Testis (tissue), 3 donors: Measurements from ENCODE around the gene EDNRB. TPM values are rescaled to one million over a fixed set of nuclear protein-coding genes. Genes with fewer than 3 reads are reported as not detected.

Source experiments
- DNase-seq: peaks from one replicate; pipeline ENCODE4 v3.0.0-alpha.2; 2019
- H3K27ac ChIP-seq, 2 donors: fragments of 200-600 bp; sonication (generic); one replicate each; pipeline ENCODE4 v1.5.1; 2019
- H3K27me3 ChIP-seq: fragments of 200-600 bp; sonication (generic); one replicate; pipeline ENCODE4 v1.5.1; 2019
- H3K36me3 ChIP-seq: fragments of 200-600 bp; sonication (generic); one replicate; pipeline ENCODE4 v1.5.1; 2017; ENCODE audit warnings: low read depth; ENCODE audit errors: missing control alignments
- H3K4me1 ChIP-seq: fragments of 200-600 bp; sonication (generic); one replicate; pipeline ENCODE4 v1.5.1; 2019
- H3K4me3 ChIP-seq, 2 donors: fragments of 200-600 bp; sonication (generic); one replicate each; pipeline ENCODE4 v1.5.1; 2017 to 2019
- H3K9me3 ChIP-seq: fragments of 200-600 bp; sonication (generic); one replicate; pipeline ENCODE4 v1.5.1; 2017
- POLR2A ChIP-seq: fragments of 450-650 bp; IDR thresholded peaks from one replicate; pipeline ENCODE4 v1.6.1; 2017; ENCODE audit warnings: antibody characterized with exemption, mild to moderate bottlenecking, moderate library complexity
- WGBS, 2 donors: methylation state at CpG; one replicate each; pipeline ENCODE4 v1.1.5; 2018; 5-methylcytosine and 5-hydroxymethylcytosine counted together
- intact Hi-C: fragments of 100-400 bp; cut with DNase I; formaldehyde crosslinking; loops from one replicate; pipeline ENCODE4 v1.15.1; 2023; ENCODE audit warnings: low total_unique reads
- polyA plus RNA-seq: library from polyadenylated mRNA; stranded (reverse); fragments of 350-450 nt; fragmentation: Illumina TruSeq; extraction: RNeasy Lipid Tissue Mini Kit (QIAGEN cat#74804); gene quantifications from one replicate; pipeline ENCODE4 v1.2.3, GENCODE V29; 2014; ENCODE audit warnings: low read depth, low replicate concordance; ENCODE audit not compliant: insufficient read depth
- total RNA-seq, 2 donors: library from RNA; depleted of rRNA; stranded (reverse); fragments of >200 nt; gene quantifications; one replicate each; pipeline ENCODE4 v1.2.3, GENCODE V29; 2016
- TF ChIP-seq, protein P1 (sequence below), 3 experiments: fragments of 450-650 bp in 2 of 3; fragments of 200-600 bp in 1 of 3; sonication (generic) in 1 of 3; IDR thresholded peaks; one replicate each; pipeline ENCODE4 v1.5.1; 2016 to 2019; ENCODE audit warnings: antibody characterized with exemption in 3 of 3, mild to moderate bottlenecking in 2 of 3, moderate library complexity in 1 of 3

The EDNRB gene
- total and polyA plus RNA-seq, 3 donors from 2014 or later = 3.5 to 5.9 (median 4.6) TPM

- Histone ChIP-seq H3K27me3 (no peaks in the 10 kb centered on the region), H3K36me3 (no peaks in the 10 kb centered on the region), H3K4me1 (no peaks in the 10 kb centered on the region), H3K9me3 (no peaks in the 10 kb centered on the region), H3K27ac (no peak overlapping the region), H3K4me3 (no peak overlapping the region)
- intact Hi-C loops = no loop called here
- 79 to 92% methylated on average over 1 of the region's 1 CpG for WGBS, 2 donors
- no peak for DNase-seq
- TF ChIP-seq POLR2A = no peak
- TF ChIP-seq, protein P1, sequence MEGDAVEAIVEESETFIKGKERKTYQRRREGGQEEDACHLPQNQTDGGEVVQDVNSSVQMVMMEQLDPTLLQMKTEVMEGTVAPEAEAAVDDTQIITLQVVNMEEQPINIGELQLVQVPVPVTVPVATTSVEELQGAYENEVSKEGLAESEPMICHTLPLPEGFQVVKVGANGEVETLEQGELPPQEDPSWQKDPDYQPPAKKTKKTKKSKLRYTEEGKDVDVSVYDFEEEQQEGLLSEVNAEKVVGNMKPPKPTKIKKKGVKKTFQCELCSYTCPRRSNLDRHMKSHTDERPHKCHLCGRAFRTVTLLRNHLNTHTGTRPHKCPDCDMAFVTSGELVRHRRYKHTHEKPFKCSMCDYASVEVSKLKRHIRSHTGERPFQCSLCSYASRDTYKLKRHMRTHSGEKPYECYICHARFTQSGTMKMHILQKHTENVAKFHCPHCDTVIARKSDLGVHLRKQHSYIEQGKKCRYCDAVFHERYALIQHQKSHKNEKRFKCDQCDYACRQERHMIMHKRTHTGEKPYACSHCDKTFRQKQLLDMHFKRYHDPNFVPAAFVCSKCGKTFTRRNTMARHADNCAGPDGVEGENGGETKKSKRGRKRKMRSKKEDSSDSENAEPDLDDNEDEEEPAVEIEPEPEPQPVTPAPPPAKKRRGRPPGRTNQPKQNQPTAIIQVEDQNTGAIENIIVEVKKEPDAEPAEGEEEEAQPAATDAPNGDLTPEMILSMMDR (IDR thresholded peaks at IDR 0.05) = no peak
Observed at GRCh38 chr13:77903435-77903834, 15.2 kb downstream of the EDNRB start.

- Histone ChIP-seq H3K4me3 (no peak overlapping the region), H3K27ac (no peak overlapping the region), H3K9me3 (no peaks in the 10 kb centered on the region), H3K36me3 (no peaks in the 10 kb centered on the region), H3K4me1 (no peaks in the 10 kb centered on the region), H3K27me3 (no peaks in the 10 kb centered on the region)
- TF ChIP-seq, protein P1 (IDR thresholded peaks at IDR 0.05) = no peak
- no peak for TF ChIP-seq POLR2A
- WGBS, 2 donors = 83 to 97% methylated on average over 4 of the region's 4 CpGs
- intact Hi-C loops = no loop called here
- no peak for DNase-seq
Observed at GRCh38 chr13:77902319-77902963, 16.2 kb downstream of the EDNRB start.

- Histone ChIP-seq H3K4me3 (no peak overlapping the region), H3K27ac (peak overlapping the region in 1 of 2 donors; percentile 76), H3K9me3 (no peaks in the 10 kb centered on the region), H3K4me1 (no peaks in the 10 kb centered on the region), H3K27me3 (no peaks in the 10 kb centered on the region), H3K36me3 (no peaks in the 10 kb centered on the region)
- DNase-seq = no peak
- intact Hi-C loops = no loop called here
- TF ChIP-seq POLR2A = no peak
- TF ChIP-seq, protein P1 (IDR thresholded peaks at IDR 0.05) = no peak
- WGBS, 2 donors = 49 to 52% methylated on average over 4 of the region's 4 CpGs
Observed at GRCh38 chr13:77898097-77898496, 20.5 kb downstream of the EDNRB start.

GRCh38 chr13:77896977-77897376 is 21.7 kb downstream of the EDNRB start:
- no peaks in the 10 kb centered on the region for H3K36me3 ChIP-seq
- H3K27me3 ChIP-seq = no peaks in the 10 kb centered on the region
- intact Hi-C loops = no loop called here
- DNase-seq = no peak
- no peak for TF ChIP-seq POLR2A
- H3K9me3 ChIP-seq = no peaks in the 10 kb centered on the region
- WGBS, 2 donors = 66 to 71% methylated on average over 2 of the region's 2 CpGs
- H3K4me3 ChIP-seq = no peak overlapping the region
- H3K27ac ChIP-seq = peak overlapping the region; percentile 25 to 76
- H3K4me1 ChIP-seq = no peaks in the 10 kb centered on the region

DNA sequence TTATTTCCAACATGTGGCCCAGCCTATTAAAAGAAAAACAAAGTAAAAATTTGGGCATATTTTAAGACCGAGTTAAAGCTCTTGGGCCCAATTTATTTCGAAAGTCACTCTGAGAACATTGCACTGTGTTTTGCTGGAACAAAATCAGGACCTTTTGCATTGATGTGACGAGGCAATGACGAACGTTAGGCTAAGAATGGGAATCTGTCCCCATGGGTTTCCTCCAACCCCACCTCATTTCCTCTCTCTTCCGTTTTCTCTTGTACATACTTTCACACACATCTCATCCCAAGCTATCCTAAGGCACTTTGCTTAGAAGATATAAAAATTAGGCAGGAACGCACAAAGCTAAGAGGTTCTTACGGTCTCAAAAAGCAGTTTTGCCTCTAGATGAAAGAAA is 22.1 kb downstream of the EDNRB start:
- 51 to 64% methylated on average over 8 of the region's 8 CpGs for WGBS, 2 donors
- peak; percentile 44 for DNase-seq
- intact Hi-C loops = no loop called here
- Histone ChIP-seq H3K27me3 (no peaks in the 10 kb centered on the region), H3K36me3 (no peaks in the 10 kb centered on the region), H3K4me3 (no peak overlapping the region), H3K27ac (peak overlapping the region; percentile 25 to 76), H3K4me1 (no peaks in the 10 kb centered on the region), H3K9me3 (no peaks in the 10 kb centered on the region)
- no peak for TF ChIP-seq POLR2A
- TF ChIP-seq, protein P1 (IDR thresholded peaks at IDR 0.05) = no peak
